ENCODE results near the gene ZNF547. TPM values are rescaled to one million over a fixed set of nuclear protein-coding genes. Genes with fewer than 3 reads are reported as not detected.
A peak's percentile ranks its signal among the peaks of the same experiment; 100 is the strongest.

Gene ZNF547
- total RNA-seq, 3 donors from 2014 or later (not counting 1 experiment from before 2014, with no cell fraction given), result 0.48 to 1.2 (median 0.92) TPM

GRCh38 chr19:57357406-57357805 lies 5.9 kb upstream of the ZNF547 start:
- H3K27me3 ChIP-seq (ENCODE audit: control insufficient read depth, insufficient read depth, low read length), result no peaks in the 10 kb centered on the region
- H3K36me3 ChIP-seq (ENCODE audit: control insufficient read depth, insufficient read depth, low read length), result peaks cover 36% of the 10 kb centered on the region
- H3K9me3 Mint-ChIP-seq, result peaks cover 9 to 14% of the 10 kb centered on the region in 2 donors
- WGBS (ENCODE audit: insufficient coverage), result 97% methylated on average over 5 of the region's 5 CpGs
- no peaks in the 10 kb centered on the region for H3K4me1 ChIP-seq (ENCODE audit: control insufficient read depth, insufficient read depth, low read length)
- no peak overlapping the region for H3K27ac ChIP-seq (ENCODE audit: low read length)
- H3K4me3 ChIP-seq (ENCODE audit: low read length), result no peak overlapping the region
- H3K4me1 Mint-ChIP-seq, result peaks cover 12 to 14% of the 10 kb centered on the region in 2 donors
- H3K27me3 Mint-ChIP-seq (ENCODE audit: low read depth in 2 of 2), result no peaks in the 10 kb centered on the region
- no peak for TF ChIP-seq CTCF (IDR thresholded peaks at IDR 0.05)
- DNase-seq (no peak), ATAC-seq (no peak)
- peaks cover 51% of the 10 kb centered on the region for H3K36me3 Mint-ChIP-seq
- H3K27ac Mint-ChIP-seq, result no peak overlapping the region
- H3K4me3 Mint-ChIP-seq, result no peak overlapping the region
- intact Hi-C loops (cut with micrococcal nuclease), result no loop called here
- peaks cover 57% of the 10 kb centered on the region for H3K9me3 ChIP-seq (ENCODE audit: control insufficient read depth, insufficient read depth, low read length)

- Histone ChIP-seq H3K27me3 (ENCODE audit: control insufficient read depth, insufficient read depth, low read length) (no peaks in the 10 kb centered on the region), H3K9me3 (ENCODE audit: control insufficient read depth, insufficient read depth, low read length) (peaks cover 55% of the 10 kb centered on the region), H3K4me1 (ENCODE audit: control insufficient read depth, insufficient read depth, low read length) (peaks cover 13% of the 10 kb centered on the region), H3K36me3 (ENCODE audit: control insufficient read depth, insufficient read depth, low read length) (peaks cover 29% of the 10 kb centered on the region), H3K27ac (ENCODE audit: low read length) (no peak overlapping the region), H3K4me3 (ENCODE audit: low read length) (no peak overlapping the region)
- Mint-ChIP-seq H3K27me3 (ENCODE audit: low read depth in 2 of 2) (no peaks in the 10 kb centered on the region), H3K9me3 (peaks cover 7 to 11% of the 10 kb centered on the region in 2 donors), H3K27ac (no peak overlapping the region), H3K4me1 (peaks cover 16 to 18% of the 10 kb centered on the region in 2 donors), H3K36me3 (peaks cover 47% of the 10 kb centered on the region), H3K4me3 (no peak overlapping the region)
- TF ChIP-seq CTCF (IDR thresholded peaks at IDR 0.05), result no peak
- intact Hi-C loops (cut with micrococcal nuclease), result no loop called here
- DNase-seq, result no peak
- ATAC-seq, result no peak
These were observed 4.1 kb upstream of the ZNF547 start for GRCh38 chr19:57359300-57359699.

GRCh38 chr19:57362419-57362818 lies 932 bp upstream of the ZNF547 start:
- Mint-ChIP-seq H3K4me1 (peaks cover 18 to 19% of the 10 kb centered on the region in 2 donors), H3K9me3 (peaks cover 0 to 8% of the 10 kb centered on the region in 2 donors), H3K36me3 (peaks cover 21% of the 10 kb centered on the region), H3K27me3 (ENCODE audit: low read depth in 2 of 2) (no peaks in the 10 kb centered on the region), H3K27ac (peak overlapping the region; percentile 96 to 98), H3K4me3 (peak overlapping the region; percentile 92)
- Histone ChIP-seq H3K9me3 (ENCODE audit: control insufficient read depth, insufficient read depth, low read length) (peaks cover 27% of the 10 kb centered on the region), H3K27ac (ENCODE audit: low read length) (peak overlapping the region; percentile 93), H3K4me1 (ENCODE audit: control insufficient read depth, insufficient read depth, low read length) (peaks cover 14% of the 10 kb centered on the region), H3K36me3 (ENCODE audit: control insufficient read depth, insufficient read depth, low read length) (no peaks in the 10 kb centered on the region), H3K27me3 (ENCODE audit: control insufficient read depth, insufficient read depth, low read length) (no peaks in the 10 kb centered on the region), H3K4me3 (ENCODE audit: low read length) (no peak overlapping the region)
- intact Hi-C loops (cut with micrococcal nuclease), result no loop called here
- DNase-seq, result no peak
- no peak for TF ChIP-seq CTCF (IDR thresholded peaks at IDR 0.05)
- ATAC-seq, result no peak
- WGBS (ENCODE audit: insufficient coverage), result 100% methylated on average over 1 of the region's 2 CpGs

- Mint-ChIP-seq H3K4me3 (peak overlapping the region; percentile 92), H3K36me3 (peaks cover 14% of the 10 kb centered on the region), H3K27ac (peak overlapping the region; percentile 96 to 98), H3K9me3 (peaks cover 0 to 8% of the 10 kb centered on the region in 2 donors), H3K27me3 (ENCODE audit: low read depth in 2 of 2) (no peaks in the 10 kb centered on the region), H3K4me1 (peaks cover 18 to 19% of the 10 kb centered on the region in 2 donors)
- Histone ChIP-seq H3K27me3 (ENCODE audit: control insufficient read depth, insufficient read depth, low read length) (no peaks in the 10 kb centered on the region), H3K36me3 (ENCODE audit: control insufficient read depth, insufficient read depth, low read length) (no peaks in the 10 kb centered on the region), H3K27ac (ENCODE audit: low read length) (peak overlapping the region; percentile 93), H3K4me1 (ENCODE audit: control insufficient read depth, insufficient read depth, low read length) (peaks cover 14% of the 10 kb centered on the region), H3K4me3 (ENCODE audit: low read length) (peak overlapping the region; percentile 56), H3K9me3 (ENCODE audit: control insufficient read depth, insufficient read depth, low read length) (peaks cover 14% of the 10 kb centered on the region)
- 2% methylated on average over 15 of the region's 18 CpGs for WGBS (ENCODE audit: insufficient coverage)
- intact Hi-C loops (cut with micrococcal nuclease), result loop anchor here (1.0 kb wide), 6 partner anchors 12 to 792 kb away; partner anchors contain the start of genes ZNF17, ZNF304, ZNF460 and ZNF548
- DNase-seq (no peak), ATAC-seq (peak in 1 of 3 donors; percentile 1)
- TF ChIP-seq CTCF (IDR thresholded peaks at IDR 0.05), result no peak
These were observed 384 bp downstream of the ZNF547 start for GRCh38 chr19:57363688-57364181.
